CD1c-positive myeloid dendritic cell (primary cell): Measurements from ENCODE around the gene DYNC2H1.

ENCODE experiments used
- DNase-seq: peaks from one replicate; pipeline ENCODE4 v3.0.0-alpha.2; 2016; ENCODE audit errors: extremely low spot score

DYNC2H1 gene

DNA sequence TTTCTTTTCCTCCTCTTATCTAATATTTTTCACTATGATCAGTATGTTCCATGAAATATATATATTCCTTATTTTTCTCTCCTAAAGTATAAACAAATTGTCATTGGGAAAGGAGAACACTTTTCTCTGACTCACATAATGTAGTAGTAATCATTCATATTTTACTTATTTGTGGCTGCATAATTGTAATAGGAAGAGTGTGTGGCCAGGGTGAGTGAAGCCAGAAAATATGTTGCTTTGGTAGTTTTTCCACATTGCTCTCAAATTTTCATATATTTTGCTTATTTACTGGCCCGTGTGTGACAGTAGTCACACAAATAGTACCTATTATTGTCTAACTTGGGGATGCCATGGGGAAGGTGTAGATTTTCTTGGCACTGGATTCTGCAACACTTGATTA is 172.1 kb downstream of the DYNC2H1 start:
- DNase-seq: no peak

DNA sequence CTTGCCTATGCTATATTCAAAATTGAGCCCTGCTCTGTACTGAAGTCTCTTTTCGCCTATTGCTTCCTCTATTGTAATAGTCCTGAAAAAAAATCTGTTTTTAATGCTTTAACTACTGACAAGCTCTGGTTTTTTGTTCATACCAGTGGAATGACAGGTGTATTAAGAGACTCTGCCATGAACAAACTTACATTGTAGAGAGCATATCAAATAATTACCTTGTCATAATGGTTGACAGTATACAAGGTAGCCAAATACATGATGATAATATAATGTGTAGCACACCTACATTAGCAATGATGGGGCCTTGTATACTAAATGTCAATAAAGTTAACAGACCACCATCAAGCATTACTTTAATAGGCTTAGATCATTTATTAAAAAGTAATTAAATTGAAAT is 175.0 kb downstream of the DYNC2H1 start:
- no peak for DNase-seq

DNA sequence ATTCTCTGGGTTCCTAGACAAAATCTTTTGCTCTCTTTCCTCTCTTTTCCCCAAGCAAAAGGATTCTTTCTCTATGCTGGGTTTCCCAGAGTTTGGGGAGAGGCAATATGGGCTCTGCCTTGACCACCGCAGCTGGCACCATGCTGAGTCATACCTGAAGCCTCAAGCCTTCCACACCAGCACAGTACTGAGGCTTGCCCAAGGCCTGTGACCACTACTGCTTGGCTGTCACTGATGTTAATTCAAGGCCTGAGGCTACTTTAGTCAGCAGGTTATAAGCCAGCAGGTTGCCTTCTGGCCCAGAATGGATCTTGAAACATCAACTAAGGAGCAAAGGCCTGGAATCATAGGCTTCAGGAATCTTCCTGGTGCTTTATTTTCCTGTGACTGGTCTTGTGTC is 185.3 kb downstream of the DYNC2H1 start:
- DNase-seq: no peak

DNA sequence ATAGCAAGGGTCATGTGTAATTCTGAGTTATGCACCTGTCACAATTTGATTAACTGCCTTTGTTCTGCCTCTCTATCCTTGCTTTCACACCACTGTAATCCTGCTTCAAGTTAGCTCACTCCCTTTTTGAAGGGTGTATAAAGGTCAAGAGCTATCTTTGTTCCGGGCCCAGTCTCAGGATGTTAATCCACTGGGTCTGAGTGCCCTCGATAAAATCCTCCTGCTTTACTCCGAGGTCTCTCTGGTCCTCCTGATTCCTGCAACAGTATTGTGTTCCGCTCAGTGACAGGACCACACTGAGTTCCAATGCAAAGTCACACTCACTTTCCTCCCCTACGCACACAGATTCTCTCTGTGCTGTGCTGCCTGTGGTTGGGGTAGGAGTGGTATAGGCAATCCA is 186.5 kb downstream of the DYNC2H1 start:
- DNase-seq: no peak

DNA sequence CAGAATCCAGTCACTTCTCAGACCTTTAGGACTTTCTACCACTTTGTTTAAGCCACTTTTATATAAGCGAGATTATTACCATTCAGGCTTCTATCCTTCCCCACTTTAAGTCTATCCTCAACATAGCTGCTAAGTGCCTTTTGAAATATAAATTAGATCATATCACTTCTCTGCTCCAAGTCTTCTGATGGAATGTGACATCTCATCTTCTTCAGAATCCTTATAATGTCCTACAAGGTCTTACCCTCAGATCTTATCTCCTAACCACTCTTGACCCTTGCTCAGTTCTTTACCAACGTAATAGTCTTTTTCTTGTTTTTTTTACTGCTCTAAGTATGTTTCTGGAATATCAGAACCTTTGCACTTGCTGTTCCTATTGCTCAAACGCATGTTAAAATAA is 188.7 kb downstream of the DYNC2H1 start:
- DNase-seq: no peak

DNA sequence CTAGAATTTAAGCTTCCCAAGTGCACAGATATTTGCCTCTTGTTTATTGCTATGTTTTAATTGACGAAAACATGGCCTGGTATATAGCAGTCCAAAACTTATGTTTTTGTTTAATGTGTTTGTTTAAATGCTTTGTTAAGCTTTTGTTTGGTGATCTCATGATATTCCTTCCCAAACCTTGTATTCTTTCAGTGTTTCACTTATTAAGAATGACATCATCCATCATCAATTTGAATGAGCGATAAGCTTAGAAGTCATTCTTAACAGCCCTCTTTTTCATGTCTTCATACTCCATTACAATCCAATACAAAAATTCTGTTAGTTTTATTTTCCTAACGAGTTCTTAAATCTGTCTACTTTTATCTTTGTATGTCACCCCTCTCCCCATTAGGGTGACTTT is 206.0 kb downstream of the DYNC2H1 start:
- DNase-seq: no peak

DNA sequence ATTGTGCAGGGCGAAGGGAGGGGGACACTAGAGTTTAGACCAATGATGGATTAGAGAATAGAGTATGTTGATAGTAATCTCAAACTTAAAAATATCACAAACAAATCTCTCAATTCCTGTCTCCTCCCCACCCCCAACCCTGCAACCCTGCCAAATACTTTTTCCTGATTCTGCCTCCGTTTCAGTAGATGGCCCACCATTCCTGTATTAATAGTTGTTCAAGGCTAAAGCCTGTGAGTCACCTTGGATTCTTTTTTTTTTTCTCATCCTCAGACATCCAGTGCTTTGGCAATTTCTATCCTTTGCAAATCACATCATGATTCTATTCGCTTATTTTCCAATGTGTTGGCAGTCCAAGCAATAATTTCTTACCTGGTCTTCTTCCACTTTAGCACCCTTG is 207.9 kb downstream of the DYNC2H1 start:
- DNase-seq: no peak

DNA sequence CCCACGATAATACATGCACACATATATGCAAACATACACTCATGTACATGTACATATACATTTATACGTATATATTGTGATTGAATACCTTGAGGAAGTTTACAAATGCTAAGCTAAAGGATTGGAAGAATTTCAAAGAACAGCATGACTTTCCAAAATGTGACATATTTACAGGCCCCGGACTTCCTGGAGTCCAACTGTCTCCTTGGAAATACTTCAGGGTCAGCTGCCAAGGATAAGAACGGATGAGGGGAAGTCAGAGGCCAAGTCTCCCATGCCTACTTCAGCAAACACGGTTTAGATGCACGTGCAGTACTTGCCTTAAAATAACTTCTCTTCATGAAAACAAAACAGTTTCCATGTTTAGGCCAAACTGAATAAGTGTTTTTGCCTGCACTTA is 213.6 kb downstream of the DYNC2H1 start:
- no peak for DNase-seq

DNA sequence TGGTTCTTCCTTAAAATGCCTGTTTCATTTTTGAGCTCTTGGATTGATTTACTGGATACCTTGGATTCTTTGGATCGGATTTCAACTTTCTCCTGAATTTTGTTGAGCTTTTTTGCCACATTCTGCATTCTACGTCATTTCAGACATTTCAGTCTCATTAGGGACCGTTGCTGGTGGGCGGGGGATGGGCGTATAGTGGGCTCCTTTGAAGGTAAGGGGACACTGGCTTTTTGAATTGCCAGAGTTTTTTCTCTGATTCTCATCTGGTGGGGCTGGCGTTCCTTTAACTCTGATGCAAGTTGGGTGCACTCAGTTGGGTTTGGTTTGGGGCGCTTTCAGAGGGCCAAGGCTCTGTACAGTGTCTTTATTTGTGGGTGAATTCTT is 216.5 kb downstream of the DYNC2H1 start:
- no peak for DNase-seq

DNA sequence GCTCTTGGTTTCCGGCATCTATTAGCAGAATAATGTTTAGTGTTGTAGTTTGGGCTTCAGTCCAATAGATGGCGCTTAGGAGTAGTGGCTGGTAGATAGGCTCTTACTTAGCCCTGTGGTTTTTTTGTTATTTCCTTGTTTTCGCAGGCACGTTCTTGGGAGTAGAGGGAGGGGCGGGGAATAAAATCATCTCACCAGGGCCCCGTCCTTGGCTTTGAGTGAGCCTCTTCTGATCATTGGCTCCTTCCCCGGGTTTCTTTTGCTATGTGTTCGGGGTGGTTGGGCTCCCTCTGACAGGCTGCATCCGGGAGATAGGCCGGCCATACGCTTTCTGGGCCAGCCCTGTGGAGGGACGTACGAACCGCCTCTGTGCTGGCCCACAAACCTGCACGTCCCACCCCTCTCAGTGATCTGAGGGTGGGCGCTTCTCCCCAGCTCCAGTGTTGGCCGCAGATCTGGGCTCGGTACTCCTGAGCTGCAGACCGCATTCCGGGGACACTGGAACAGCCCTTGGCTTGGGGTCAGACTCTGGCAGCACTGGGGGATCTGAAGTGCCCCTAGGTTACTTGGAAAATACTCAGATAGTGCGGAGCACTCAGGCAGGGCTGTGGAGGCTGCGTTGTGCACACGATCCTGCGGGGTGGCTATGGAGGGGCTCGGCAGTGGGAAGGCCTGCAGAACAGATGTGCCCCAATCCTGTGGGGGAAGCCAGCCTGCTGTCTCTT is 217.0 kb downstream of the DYNC2H1 start:
- peak; percentile 71 for DNase-seq

DNA sequence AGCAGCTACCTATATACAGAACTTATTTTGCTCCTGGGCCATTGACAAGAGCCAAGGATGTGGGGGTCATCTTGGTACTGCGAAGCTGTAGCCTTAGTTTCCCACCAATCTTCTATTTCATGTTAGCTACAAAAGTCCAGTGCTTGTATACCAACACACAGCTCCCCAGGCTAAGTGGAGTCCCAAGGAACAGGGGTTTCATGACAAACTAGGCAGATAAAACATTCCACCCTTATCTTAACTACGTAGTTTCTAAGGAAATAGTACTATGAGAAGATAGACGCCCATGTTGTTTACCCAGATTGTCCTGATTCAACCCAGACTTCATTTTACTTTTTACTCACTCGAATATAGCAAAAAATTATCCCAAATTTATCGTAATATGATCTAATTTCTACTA is 218.5 kb downstream of the DYNC2H1 start:
- no peak for DNase-seq

DNA sequence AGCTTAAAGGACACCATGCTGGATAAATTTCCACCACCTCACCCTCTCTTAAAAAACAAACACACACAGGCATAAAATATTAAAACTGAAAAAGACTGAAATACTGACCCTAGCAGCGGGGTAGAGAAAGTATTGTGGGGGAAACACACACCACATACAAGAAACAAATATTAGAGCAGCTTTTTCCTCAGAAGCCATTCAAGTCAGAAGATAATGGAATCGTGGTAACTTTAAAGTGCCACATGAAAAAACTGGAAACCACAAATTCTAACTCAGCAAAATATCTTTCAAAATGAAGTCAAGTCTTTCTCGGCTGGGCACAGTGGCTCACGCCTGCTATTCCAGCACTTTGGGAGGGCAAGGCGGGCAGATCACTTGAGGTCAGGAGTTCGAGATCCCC is 223.2 kb downstream of the DYNC2H1 start:
- no peak for DNase-seq

DNA sequence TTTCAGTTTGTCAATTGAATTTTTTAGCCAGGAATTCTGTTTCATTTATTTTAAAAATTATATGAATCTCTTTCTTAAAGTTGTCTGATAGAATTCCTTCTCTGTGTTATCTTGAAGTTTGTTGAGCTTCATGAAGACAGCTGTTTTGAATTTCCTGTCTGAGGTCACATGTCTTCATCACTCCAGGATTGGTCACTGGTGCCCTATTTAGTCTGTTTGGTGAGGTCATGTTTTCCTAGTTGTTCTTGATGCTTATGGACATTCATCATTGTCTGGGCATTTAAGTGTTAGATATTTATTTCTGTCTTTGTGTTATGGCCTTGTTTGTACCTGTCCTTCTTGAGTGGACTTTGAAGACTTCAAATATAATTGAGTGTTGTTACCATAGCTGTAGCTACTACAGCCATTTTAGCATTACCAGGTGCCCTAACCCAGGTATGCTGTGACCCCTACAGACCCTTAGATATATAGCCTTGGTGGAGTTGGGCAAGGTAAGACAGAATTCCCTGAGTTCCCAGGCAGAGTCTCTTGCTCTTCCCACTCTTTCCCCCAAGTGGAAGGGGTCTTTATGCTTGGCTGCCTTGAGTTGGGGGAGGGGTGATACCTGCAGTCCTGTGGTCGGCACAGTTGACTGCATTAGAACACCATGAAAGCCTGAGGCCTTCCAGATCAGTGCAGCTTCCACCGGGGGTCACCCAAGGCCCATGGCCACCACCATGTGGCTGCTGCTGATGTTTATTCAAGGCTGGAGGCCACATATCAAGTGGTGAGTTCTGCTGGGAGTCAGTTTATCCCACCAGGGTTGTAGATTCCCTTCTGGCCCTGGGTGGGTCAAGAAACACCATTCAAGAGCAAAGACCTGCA is 229.6 kb downstream of the DYNC2H1 start:
- no peak for DNase-seq

DNA sequence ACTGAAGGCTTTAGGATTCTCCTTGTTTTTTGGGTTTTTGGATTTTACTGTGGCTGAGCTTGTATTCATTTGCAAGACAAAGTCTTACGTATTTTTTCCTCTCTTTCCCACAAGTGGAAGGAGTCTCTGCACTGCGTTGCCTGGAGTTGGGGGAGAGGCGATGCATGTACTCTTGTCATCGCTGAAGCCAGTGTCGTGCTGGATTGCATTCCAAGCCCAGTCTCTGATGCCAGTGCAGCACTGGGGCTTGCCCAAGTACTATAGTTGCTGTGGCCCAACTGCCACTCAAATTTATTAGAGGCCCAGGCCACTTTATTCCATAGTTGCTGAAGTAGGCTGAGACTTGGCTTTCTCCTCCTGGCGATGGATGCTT is 230.2 kb downstream of the DYNC2H1 start:
- no peak for DNase-seq

DNA sequence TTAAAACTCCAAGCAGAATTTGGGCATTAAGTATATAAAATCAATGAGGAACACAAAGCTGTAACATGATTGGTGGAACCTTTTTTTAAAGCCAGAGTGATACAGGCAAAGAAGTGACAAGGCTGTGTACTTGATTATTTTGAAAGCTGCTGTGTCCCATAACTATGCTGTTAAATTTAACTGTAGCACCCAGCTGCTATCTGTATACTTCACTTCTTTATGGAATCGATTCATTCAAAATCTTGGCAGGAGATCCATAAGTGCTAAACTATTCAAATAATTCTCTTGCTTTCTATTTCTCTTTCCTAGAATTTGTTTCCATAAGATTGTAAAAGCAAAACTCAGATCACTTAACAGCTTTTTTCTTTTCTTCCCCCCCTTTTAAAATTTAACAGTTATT is 231.7 kb downstream of the DYNC2H1 start:
- no peak for DNase-seq

DNA sequence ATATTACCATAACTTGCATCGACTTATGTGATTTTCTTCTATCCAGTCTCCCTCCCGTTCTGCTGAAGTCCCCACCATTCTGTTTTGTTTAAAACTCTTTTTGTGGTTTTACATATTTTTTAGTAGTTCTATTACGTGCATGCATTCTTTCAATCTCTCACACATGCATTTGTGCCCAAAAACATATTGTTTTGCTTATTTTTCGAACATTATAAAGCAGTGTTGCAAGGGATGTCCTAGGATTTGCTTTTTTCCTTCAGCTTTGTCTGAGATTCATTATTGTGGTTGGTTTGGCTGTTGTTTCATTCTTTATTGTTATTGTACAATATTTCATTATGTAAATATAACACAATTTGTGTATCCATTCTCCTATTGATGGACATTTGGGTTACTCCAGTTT is 235.7 kb downstream of the DYNC2H1 start:
- DNase-seq: no peak

DNA sequence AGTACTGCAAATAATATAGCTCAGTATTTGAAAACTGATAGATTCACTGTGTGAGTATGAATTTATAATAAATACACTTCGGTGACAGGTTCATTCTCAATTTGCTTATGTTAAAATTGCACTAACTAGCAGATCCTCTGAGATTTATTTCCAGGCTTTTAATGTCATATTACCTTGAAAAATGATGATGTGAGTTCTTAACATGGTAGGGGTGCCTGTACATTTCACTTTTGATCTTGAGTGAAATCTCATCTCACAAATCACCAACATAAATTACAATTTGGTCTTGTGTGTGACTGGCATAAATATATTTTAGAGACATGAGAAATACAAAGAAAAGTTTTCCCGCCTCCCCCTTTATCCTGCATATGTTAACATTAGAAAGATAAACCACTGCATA is 240.4 kb downstream of the DYNC2H1 start:
- DNase-seq: no peak

DNA sequence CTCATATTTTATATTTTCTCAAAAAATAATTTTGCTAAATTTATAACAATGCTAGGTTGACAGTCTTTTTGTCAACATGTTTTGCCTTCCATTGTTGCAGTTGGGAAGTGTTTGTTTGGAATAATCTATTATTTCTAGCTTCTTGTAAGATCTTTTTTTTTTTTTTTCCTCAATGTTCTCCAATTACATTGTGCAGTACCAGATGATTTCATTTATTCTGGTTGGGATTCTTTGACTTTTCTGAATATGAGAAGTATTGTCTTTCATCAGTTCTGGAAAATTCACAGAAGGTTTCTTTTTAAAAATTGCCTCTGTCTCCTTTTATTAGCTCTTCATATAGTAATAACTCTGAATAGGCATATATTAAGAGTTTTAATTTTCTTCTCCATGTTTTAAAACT is 245.4 kb downstream of the DYNC2H1 start:
- no peak for DNase-seq

DNA sequence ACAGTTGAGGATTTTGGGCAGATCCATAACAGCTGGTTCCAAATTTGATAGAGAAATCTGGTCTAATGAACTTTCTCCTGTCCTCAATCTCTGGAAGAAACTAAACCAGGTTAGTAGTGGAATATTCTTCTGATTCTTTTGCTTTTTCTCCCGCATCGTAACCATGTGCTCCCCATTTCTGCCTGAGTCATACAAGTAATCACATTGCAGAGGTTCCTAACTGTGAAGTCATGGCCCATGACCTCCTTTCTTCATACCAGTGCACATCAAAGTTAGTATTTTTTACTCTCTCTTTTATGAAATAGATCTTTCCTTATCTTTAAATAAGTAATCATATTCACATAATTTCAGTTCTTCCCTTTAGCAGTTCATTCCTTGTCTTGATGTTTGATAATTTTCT is 249.0 kb downstream of the DYNC2H1 start:
- no peak for DNase-seq

DNA sequence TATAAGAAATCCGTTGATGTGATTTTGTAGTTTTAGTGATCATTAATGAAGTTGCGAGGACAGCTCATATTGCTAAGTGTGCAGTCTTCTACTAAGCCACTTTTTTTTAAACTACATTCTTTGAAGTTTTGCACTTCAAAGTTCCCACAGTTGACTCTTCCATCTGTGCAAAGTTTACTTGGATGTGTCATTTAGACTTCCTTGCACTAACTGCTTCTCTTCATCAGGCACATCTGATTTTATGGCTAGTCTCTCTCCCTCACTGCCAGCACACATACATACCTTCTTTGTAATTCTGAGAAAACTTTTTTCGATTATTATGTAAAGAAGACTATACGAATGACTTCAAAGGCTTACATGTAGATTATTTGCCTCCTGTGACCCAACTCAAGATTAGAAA is 250.0 kb downstream of the DYNC2H1 start:
- DNase-seq: no peak

DNA sequence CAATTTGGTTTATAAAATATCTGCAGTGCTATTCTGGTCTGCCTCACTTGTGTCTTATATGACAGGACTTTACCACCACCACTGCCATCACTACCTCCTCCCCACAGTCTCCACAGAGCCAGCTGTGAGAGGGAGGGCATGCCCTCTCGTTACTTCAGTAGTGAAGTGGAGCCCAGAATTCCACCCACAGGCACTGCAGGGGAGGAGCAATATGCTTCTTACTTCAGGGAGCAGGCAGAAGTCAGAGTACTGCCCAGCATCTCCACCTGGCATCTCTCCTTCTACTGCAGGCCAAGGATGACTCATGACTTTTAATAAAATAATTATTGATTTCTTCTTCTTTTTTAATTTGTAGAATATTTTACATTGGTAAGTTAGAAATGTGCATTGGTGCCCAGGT is 255.5 kb downstream of the DYNC2H1 start:
- DNase-seq: no peak

DNA sequence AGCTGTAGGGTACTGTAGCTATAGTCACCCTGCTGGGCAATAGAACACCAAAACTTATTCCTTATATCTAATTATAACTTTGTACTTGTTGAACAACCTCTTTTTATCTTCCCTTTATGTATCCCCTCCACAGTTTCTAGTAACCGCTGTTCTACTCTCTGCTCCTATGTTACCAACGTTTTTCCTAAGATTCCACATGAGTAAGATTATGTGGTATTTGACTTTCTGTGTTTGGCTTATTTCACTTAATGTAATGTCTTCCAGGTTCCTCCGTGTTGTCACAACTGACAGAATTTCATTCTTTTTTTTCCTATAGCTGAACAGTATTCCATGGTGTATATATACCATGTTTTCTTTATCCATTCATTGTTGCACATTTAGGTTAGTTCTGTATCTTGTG is 258.4 kb downstream of the DYNC2H1 start:
- DNase-seq: no peak

DNA sequence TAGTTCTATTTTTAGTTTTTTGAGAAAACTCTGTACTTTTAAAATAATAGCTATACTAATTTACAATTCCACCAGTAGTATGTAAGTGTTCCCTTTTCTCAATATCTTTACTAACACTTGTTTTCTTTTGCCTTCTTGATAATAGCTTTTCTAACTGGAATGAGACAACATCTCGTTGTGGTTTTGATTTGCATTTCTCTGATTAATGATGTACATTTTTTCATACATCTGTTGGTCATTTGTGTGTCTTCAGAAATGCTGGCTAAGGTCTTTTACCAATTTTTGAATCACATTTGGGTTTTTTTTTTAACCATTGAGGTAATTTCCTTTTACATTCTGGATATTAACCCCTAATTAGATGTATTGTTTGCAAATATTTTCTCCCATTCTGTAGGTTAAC is 258.9 kb downstream of the DYNC2H1 start:
- no peak for DNase-seq

DNA sequence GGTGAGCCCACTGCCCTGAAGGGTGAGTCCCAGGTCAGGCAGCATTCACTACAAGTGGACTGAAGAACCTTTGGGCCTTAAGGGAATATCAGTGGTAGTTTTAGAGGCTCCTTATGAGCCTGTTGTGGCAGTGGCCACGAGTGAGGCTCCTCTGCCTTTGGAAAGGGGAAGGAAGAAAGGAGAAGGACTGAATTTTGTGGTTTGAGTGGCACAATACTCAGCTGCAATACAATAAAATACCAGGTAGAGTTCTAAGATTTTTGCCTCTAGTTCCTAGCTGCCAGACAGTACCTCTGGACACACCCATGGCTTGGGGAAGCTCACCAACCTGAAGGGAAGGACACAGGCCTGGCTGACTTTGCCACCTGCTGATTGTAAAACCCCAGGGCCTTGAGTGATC is 260.9 kb downstream of the DYNC2H1 start:
- DNase-seq: no peak
